Stimulated activated CD8-positive, alpha-beta memory T cell treated with anti-CD3 and anti-CD28 coated beads, Interleukin-15, amount 100 ng/mL, for 24 hours (primary cell): ENCODE data around the gene DVL1.

ENCODE experiments used
- DNase-seq: peaks from one replicate; pipeline ENCODE4 v3.0.0-alpha.2; 2020; ENCODE audit warnings: low read depth

The DVL1 gene

GRCh38 chr1:1355416-1355815, 6.2 kb upstream of the DVL1 start:
- DNase-seq: no peak

DNA sequence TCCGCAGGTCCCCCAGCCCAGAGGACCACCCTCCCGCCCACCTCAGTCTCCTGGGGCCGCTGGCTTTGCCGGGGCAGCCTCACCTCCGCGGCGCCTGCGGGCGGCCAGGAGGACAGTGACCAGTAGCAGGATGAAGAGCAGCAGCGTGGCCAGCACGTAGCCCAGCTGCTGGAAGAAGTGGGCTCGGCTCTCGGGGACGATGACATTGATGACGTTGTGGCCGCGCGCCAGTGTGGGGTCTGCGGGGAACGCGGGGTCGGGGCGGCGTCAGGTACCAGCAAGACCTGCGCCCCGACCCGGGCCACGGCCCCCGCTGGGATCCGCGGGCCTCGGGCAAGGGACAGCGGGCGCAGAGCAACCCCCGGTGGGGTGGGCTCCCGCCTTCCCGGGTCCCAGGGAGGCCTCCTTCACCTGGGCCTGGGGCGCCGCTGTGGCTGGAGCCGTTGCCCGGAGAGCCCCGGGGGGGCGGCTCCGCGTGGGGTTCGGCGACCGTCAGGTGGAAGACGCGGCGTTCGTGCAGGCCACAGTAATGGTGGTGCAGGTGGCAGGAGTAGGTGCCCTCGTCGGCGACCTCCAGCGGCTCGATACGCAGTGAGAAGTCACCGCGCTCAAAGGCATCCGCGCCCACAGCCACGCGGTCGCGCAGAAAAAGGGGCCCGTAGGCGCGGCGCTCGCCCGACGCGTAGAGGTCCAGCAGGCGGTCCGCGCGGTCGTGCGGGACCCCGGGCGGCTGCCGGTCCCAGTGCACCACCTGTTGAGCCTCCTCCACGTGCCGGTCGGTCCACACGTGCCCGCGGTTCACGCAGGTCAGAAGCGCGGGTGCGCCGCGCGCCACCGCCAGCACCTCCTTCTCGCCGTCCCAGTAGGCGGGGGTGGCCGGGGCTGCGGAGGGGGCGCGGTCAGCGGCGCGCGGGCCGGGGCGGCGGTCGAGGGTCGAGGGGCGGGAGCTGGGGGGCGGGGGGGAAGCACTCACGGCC, 5.3 kb upstream of the DVL1 start:
- no peak for DNase-seq

DNA sequence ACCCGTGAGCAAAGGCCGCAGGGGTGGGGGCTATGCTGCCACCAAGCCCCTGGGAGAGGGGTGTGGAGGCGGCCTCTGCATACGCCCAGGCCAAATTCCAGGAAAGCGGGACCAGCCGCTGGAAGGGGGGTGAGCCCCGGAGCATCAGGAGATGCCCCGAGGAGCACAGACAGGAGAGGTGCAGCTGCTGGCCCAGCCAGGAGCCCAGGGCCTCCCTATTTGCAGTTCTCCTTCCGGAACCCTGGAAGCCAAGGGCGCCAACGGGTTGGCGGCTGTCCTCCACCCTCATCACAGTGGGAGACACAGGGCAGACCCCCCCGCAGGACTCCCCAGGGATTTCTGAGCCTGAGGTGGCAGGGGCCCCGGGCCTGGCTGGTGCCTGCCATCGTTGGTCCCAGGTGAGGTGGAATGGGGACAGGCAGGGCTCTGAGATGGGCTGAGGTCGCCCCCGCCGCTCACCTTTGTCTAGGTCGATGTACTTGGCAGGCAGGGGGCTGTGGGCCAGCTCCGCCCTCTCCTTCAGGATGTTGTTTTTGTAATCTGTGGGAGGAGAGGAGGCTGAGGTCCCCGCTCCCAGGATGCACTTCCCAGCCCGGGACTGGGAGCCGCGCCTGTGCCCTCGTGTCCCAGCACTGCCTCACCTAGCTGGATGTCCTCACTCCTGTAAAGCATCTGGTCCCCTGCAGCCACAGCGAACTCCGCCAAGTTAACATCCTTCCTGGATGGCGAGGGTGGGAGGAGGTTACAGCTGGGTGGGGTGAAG, 4.4 kb upstream of the DVL1 start:
- DNase-seq: no peak

DNA sequence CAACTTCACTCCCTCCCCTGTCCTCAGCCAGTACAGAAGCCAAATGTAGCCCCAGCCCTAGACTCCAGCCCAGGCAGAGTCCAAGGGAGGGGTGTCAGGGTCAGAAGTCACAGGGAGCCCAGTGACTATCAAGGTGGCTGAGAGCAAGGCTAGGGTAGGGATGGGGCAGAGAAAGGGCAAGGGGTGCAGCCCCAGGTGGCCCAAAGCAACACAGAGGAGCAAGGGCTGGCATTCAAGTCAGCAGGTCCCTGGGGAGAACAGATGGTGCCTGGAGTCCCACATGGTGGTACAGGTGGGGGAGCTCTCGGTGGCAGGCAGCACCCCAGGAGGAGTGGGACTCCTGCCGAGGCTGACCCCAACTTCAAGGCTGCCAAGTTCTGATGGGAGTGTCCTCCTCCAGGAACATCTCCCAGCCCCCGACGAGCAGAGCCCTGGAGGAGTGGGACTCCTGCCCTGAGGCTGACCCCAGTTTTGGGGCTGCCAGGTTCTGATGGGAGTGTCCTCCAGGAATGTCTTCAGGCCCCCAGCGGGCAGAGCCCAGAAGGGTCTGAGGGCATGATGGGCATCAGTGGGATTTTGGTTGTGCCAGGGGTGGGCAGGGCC, 3.7 kb upstream of the DVL1 start:
- no peak for DNase-seq

DNA sequence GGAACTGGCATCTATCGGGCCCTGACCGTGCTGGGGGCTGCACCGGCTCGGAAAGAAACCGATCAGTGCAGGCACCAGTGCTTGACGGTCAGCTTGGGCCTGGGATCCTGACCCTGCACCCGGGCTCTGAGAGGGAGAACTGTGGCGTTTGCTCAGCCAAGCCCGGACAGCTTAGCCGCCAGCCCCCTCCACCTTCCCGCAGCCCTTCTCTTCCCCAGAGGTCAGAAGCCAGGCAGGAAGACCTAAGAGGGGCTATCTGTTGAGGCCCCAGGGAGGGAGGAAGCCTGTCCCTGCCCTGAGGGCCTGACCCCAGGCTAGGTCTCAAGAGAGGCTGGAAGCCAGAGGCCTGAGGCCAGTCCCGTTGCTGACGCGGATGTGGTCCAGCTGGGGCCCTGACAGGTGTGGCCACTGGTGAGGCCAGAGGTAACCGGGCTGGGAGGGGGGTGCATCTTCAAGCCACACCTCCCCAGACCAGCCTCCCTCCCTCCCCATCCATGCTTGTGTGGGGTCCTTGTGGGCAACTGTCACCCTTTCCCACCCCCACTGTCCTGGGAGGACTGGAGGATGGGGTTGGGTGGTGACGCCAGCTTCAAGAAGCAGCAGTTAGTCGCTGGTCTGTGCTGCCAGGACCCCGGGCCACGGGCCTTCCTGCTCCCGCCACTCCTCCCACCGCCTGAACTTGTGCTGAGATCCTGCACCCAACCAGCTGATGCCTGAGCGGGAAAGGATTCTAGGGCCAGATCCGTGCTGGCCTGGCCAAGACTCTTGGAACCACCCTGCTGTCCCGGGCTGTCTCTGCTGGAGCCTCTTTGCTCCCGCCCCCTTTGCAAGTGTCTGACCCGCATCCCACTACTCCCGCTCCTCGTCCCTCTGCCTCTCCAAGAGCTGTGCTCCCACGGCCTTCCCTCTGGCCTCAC, 2.6 kb upstream of the DVL1 start:
- DNase-seq: no peak

GRCh38 chr1:1348420-1349255, 580 bp downstream of the DVL1 start:
- no peak for DNase-seq

- DNase-seq: no peak
Measured at GRCh38 chr1:1347663-1348419, 1.4 kb downstream of the DVL1 start.

DNA sequence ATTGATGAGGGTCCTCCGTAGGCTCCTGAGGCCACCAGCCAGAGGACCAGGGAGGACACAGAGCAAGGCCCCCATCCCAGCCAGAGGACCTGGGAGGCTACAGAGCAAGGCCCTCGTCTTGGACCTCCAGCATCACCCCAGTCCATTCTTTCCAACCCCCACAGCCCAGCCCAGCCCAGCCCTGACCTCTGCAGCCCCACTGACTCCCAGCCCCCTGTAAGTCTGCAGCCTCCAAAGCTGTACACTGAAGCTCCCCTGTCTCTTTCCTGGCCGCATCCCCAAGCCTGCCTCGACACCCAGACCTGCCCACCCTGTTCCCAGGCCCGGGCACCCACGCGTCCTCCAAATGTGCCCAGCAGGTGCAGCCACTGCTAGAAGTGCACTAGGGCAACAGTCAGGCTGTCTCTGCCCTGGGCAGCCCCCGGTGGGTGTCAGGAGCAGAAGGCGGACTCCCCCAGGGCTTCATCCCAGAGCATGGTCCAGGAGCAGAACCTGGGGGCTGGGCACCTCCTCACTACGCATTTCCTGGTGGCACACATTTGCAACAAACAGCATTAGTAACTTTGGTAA, 2.1 kb downstream of the DVL1 start:
- no peak for DNase-seq

DNA sequence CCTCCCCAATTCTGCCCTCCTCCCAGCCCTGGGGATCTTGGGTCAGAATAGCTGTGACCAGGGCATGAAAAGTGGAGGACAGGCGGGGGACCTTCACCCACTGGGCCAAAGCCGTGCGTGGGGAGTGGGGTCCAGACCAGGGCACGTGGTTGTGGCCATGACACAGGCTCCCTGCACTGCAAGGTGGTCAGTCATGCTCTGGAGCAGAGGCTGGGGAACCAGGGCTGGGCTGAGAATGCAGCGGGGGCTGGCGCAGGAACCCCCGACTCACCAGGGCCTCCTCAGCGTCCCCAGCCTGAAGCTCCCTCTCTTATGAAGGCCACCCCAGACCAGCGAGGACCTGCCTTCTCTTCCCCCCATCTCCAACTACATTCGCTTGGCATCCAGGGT, 2.7 kb downstream of the DVL1 start:
- no peak for DNase-seq

DNA sequence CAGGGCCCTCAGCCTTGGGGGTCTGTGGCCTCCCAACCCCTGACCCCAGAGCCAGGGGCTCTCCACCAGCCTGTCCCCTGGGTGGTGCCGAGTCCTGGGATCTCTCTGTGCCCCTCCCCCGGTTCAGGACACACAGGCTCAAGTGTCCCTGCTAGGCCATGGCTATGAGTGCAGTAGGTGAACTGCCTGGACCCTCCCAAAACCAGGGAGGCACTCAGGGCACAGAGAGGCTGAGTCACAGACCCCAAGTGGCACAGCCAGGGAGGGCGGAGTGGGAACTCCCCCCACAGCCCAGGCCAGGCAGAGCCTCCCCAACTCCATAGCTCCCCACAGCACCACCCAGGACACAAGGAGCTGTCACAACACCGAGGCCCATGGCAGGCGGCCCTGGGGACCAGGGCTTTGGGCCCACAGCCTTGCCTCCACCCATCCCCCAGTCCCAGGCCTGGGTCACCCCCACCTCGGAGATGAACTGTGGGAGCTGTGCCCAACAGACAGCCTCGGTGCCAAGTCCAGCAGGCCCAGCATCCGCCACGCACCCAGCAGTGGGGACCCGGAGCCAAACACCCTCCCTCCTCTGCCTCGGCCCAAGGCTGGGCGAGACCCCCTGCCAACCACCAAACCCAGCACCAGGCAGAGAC, 3.2 kb downstream of the DVL1 start:
- no peak for DNase-seq

GRCh38 chr1:1345384-1345783, 3.8 kb downstream of the DVL1 start:
- no peak for DNase-seq

- no peak for DNase-seq
Measured at GRCh38 chr1:1344655-1345361, 4.4 kb downstream of the DVL1 start.

DNA sequence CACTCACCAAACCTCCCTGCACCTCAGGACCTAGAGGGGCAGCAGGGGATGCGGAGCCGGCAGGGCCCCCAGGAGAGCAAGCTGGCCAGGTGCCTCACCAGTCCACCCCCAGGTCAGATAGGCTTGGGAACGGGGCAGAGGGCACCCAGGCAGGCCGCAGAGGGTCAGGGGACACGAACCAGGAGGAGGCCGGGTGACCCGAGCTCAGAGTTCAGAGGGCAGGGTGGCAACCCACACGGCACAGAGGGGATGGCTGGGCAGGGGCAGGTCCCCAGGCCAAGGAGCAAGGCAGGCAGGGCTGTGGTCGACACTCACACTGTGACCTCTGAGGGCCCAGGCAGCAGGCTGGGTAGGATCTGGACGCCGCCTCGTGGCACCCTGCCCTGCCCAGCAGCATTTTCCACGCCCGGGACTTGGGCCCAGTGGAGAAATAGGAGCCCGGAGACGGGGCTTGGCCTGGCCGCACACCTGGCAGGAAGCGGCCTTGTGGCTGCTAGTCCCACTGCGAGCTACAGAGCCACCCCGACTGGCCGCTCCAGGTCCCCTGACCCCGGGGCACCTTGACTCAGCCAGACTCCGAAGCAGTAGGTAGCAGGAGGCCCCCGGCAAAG, 5.3 kb downstream of the DVL1 start:
- no peak for DNase-seq

- no peak for DNase-seq
Measured at GRCh38 chr1:1342584-1343115, 6.6 kb downstream of the DVL1 start.

- no peak for DNase-seq
Measured at GRCh38 chr1:1342061-1342562, 7.1 kb downstream of the DVL1 start.

DNA sequence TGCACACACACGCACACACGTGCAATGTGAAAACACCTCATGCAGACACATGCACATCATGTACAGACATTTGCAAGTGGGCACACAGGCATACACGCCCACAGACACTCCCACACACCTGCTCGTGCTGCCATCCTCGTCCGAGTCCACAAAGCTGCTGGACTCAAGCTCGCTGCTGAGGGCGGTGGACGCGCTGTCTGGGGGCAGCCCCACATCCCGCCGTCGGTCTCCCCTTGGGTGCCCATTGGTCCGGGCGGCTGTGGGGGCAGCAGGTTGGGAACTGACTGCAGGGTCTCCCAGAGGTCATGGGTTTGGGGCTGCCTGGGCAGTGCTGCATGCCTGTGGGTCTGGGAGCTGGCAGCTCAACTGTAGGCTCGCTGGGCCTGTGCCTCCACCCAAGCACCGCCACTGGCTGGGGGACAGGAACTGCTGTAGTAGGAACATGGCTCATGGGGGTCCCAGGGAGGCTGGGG, 7.6 kb downstream of the DVL1 start:
- no peak for DNase-seq

GRCh38 chr1:1340791-1341548, 8.2 kb downstream of the DVL1 start:
- no peak for DNase-seq
